ENCODE data around the gene CLIC6. TPM values are rescaled to one million over a fixed set of nuclear protein-coding genes. Genes with fewer than 3 reads are reported as not detected.

The CLIC6 gene
- total RNA-seq, 1 donor = 0.18 TPM

DNA sequence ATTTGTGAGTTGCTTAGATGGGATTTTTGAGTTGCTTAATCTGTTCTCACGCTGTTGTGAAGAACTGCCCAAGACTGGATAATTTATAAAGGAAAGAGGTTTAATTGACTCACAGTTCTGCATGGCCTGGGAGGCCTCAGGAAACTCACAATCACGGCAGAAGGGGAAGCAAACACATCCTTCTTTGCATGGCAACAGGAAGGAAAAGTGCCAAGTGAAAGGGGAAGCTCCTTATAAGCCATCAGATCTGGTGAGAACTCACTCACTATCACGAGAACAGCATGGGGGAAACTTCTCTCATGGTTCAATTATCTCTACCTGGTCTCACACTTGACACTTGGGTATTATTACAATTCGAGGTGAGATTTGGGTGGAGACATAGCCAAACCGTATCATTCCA is 10.3 kb downstream of the CLIC6 start:
- no peak overlapping the region for H3K4me3 ChIP-seq (ENCODE audit: low read depth, low read length)
- TF ChIP-seq, protein P1, sequence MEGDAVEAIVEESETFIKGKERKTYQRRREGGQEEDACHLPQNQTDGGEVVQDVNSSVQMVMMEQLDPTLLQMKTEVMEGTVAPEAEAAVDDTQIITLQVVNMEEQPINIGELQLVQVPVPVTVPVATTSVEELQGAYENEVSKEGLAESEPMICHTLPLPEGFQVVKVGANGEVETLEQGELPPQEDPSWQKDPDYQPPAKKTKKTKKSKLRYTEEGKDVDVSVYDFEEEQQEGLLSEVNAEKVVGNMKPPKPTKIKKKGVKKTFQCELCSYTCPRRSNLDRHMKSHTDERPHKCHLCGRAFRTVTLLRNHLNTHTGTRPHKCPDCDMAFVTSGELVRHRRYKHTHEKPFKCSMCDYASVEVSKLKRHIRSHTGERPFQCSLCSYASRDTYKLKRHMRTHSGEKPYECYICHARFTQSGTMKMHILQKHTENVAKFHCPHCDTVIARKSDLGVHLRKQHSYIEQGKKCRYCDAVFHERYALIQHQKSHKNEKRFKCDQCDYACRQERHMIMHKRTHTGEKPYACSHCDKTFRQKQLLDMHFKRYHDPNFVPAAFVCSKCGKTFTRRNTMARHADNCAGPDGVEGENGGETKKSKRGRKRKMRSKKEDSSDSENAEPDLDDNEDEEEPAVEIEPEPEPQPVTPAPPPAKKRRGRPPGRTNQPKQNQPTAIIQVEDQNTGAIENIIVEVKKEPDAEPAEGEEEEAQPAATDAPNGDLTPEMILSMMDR (IDR thresholded peaks at IDR 0.05; ENCODE audit: insufficient read depth, low read length) = no peak
- no peak for DNase-seq (ENCODE audit: low read depth)

DNA sequence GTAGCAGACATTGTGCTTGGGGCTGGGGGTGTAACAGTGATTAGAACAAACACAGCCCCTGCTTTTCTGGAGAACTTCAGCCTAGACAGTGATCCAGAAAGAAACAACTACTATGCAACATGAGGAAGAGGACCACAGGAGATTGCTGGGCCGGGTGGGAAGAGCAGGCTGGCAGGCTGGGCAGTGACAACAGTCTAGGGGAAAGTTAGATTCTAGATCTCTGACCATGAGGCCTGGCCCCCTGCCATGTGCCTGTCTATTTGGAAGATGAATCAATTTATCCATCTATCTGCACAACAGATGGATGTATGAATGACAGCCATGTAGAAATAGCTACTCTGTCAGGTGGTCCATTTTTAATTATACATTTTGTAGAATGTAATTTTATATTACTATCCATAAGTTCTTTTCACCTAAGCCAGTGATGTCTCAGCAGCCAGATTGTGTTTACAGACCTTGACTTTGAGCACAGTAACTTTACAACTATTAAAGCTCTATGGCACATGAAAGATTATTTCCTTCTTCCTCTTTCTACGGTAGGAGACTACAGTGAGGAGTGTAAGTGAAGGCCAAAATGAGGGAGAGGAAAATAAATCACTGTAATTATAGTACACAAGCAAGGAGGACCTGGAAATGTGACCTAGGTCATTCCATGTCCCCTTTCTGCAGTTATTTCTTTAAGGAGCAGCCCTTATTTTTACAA is 15.5 kb downstream of the CLIC6 start:
- no peak overlapping the region for H3K4me3 ChIP-seq (ENCODE audit: low read depth, low read length)
- DNase-seq (ENCODE audit: low read depth) = no peak
- TF ChIP-seq, protein P1 (IDR thresholded peaks at IDR 0.05; ENCODE audit: insufficient read depth, low read length) = no peak

DNA sequence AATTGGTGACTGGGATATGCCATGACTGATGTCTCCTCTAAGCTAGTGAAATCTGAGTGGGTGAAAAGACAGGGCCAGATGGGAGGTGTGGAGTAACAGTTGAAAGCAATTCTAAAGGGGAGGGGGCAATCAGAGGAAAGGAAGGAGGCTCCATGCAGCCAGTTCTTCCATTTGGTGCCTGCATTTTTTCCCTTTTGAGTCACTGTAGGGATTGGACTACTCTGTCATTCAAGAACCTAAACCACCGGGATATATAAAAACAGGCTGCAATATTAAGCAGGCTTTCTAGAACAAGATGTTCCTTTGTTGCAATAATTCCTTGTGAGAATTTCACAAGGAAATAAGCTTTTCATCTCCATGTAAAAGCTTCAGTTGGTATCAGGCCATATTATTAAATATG is 18.3 kb downstream of the CLIC6 start:
- no peak overlapping the region for H3K4me3 ChIP-seq (ENCODE audit: low read depth, low read length)
- TF ChIP-seq, protein P1 (IDR thresholded peaks at IDR 0.05; ENCODE audit: insufficient read depth, low read length) = no peak
- DNase-seq (ENCODE audit: low read depth) = no peak

DNA sequence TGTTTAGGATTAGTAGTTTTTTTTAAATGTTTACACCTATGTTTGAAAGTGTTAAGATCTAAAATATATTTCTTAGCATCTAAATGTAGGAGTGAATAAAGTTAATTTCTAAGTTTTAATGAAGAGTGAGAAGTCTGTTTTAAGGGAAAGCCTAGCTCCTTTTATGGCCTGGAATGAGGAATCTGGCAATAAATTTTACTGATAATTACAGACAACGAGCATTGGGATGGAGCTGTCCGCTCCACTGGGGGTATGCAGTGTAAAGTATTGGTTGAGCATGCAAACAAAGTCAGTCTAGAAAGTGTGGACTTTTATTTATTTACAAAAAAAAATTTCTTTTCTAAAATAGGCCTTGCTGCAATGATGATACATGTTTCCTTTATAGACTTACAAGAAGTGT is 19.0 kb downstream of the CLIC6 start:
- DNase-seq (ENCODE audit: low read depth) = no peak
- H3K4me3 ChIP-seq (ENCODE audit: low read depth, low read length) = no peak overlapping the region
- TF ChIP-seq, protein P1 (IDR thresholded peaks at IDR 0.05; ENCODE audit: insufficient read depth, low read length) = no peak

DNA sequence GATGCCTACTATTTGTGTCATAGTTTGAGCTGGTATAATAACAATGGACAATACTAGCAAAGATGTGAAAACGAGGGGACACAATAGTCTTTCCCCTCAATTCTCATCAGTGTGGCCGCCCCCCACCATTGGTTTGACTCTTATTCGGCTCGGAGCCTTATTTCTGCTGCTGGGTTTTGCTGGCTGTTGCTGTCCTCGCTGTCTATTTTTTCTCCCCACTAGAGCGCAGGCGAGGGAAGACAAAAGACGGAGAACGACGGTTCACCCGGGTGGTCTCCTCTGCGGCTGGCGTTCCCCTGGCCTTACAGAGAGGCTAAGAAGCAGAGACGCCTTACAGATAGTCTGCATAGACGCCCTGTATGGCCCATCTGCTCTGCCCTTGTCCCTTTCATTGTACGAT is 19.4 kb downstream of the CLIC6 start:
- peak; percentile 58 for DNase-seq (ENCODE audit: low read depth)
- TF ChIP-seq, protein P1 (IDR thresholded peaks at IDR 0.05; ENCODE audit: insufficient read depth, low read length) = peak; percentile 84
- peak overlapping the region; percentile 3 for H3K4me3 ChIP-seq (ENCODE audit: low read depth, low read length)

DNA sequence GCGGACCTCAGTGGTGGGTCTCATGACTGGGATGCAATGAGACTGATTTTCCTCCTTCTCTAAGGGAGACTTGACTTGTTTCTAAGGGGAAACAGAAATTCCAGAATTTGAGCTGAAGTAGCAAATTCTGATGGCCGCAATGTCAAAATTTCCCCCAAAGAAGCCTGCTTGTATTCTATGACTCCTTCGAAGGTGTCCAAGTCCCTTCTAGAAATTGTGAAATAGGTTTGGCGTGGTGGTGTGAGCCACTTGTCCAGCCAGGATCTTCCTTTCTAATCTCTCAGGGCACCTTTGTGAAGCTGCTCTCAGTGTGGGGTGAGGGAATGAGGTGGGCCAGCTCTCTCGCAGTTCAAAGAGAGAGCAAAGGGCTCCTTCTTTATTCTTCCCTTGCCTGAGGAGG is 19.9 kb downstream of the CLIC6 start:
- TF ChIP-seq, protein P1 (IDR thresholded peaks at IDR 0.05; ENCODE audit: insufficient read depth, low read length) = no peak
- H3K4me3 ChIP-seq (ENCODE audit: low read depth, low read length) = no peak overlapping the region
- DNase-seq (ENCODE audit: low read depth) = no peak
